Fibroblast of skin of abdomen (primary cell): ENCODE results near the gene TBC1D4.
"Not testable (repeated sequence)": the region's sequence is repeated elsewhere in the genome, so short reads cannot be mapped to it uniquely, and the experiment has no call there.

Experiments used
- DNase-seq: peaks from one replicate; pipeline ENCODE4 v3.0.0-alpha.2; 2013

TBC1D4 gene

DNA sequence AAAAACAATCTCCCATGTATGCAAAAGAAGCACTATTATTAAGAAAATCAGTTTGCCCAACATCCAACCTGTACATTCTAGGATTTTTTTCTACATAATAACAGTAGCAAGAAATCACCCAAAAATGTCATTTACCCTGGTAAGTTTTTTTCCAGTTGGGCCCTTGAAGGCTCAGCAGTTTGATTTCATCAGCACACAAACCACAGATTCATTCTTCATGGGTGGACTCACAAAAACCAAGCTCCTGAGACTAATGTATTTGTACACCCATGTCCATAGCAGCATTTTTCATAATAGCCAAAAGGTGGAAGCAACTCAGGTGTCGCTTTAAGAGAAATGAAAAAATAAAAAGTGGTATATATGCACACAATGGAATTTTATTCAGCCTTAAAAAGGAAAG is 210.1 kb downstream of the TBC1D4 start:
- DNase-seq: peak; percentile 50

GRCh38 chr13:75268481-75268880 is 213.5 kb downstream of the TBC1D4 start:
- DNase-seq: not testable (repeated sequence)

DNA sequence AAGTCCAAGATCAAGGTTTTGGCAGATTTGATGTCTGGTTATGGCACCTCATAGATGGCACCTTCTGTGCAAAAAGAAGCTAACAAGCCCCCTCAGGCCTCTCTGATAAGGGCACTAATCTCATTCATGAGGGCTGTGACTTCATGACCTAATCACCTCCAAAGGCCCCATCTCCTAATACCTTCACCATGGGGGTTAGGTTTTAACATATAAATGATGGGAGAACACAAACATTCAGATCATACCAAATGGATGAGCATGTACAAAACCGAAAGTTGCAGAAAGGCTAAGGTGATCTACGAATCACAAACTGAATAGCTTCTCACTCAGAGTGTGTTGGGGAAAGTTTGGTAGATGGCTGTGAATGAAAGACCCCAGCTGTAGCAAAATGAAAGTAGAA is 217.4 kb downstream of the TBC1D4 start:
- DNase-seq: peak; percentile 17

- DNase-seq: peak; percentile 72
Observed at GRCh38 chr13:75263741-75264407, 218.1 kb downstream of the TBC1D4 start.

- DNase-seq: peak; percentile 52
Observed at GRCh38 chr13:75258159-75258782, 223.7 kb downstream of the TBC1D4 start.

GRCh38 chr13:75256922-75257321 is 225.0 kb downstream of the TBC1D4 start:
- peak; percentile 12 for DNase-seq

- DNase-seq: no peak
Observed at GRCh38 chr13:75255653-75256052, 226.3 kb downstream of the TBC1D4 start.

DNA sequence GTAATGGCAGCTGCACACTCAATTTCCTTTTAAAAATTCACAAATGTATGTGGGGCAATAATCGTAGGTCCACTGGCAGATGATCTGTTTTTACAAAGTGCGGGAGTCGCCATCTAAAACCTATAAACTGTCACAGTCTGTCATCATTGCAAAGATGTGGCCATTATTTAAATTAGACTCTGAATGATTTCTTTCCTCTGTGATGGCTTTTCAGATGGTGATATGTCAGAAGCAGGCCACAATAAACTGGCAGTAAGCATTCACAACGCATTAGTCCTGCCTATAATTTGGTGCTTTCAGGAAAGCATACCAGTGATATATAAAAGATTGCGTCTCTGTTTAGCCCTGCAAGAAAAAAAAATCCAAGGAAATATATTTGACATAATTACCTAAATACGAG is 226.8 kb downstream of the TBC1D4 start:
- DNase-seq: no peak

DNA sequence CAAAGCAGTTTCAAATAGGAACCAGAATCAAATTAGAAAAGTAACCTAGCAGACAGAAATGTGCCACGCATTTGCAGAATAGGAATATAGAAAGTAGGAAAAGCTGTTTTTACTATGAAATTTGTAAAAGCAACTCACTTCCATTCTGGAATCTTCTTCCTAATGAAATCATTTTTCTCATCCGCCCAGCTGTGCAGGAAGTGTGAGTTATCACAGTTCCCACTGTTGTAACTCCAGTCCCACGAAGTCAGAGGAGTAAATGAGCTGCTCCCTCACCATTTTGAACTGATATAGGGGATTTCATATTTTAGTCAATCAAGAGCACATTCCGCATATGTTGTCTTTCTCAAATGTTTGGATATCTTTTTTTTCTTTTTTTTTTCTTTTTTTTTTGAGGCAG is 230.8 kb downstream of the TBC1D4 start:
- no peak for DNase-seq

- DNase-seq: peak; percentile 72
Observed at GRCh38 chr13:75250526-75251178, 231.3 kb downstream of the TBC1D4 start.

DNA sequence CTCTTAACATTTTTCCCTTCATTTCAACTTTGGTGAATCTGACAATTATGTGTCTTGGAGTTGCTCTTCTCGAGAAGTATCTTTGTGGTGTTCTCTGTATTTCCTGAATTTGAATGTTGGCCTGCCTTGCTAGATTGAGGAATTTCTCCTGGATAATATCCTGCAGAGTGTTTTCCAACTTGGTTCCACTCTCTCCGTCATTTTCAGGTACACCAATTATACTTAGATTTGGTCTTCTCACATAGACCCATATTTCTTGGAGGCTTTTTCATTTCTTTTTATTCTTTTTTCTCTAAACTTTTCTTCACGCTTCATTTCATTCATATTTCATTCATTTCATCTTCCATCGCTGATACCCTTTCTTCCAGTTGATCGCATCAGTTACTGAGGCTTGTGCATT is 236.4 kb downstream of the TBC1D4 start:
- not testable (repeated sequence) for DNase-seq

DNA sequence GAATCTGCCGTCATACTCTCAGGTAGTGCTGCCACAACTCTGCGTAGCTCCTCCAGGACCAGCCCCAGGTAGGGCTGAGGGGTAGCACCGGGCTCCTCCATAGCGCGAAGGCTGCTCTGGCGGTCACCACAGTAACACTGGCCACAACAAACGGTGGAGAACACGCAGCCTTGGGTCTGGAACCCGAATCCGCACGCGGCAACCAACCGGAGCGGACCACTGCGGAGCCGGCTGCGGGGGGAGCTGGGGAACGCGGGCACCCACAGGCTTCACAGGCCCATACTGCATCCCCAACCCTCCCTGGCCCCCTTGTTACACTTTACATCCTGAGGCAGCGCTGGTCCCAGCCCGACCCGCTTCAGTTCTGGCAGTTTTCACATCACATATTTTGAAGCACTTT is 241.7 kb downstream of the TBC1D4 start:
- not testable (repeated sequence) for DNase-seq

DNA sequence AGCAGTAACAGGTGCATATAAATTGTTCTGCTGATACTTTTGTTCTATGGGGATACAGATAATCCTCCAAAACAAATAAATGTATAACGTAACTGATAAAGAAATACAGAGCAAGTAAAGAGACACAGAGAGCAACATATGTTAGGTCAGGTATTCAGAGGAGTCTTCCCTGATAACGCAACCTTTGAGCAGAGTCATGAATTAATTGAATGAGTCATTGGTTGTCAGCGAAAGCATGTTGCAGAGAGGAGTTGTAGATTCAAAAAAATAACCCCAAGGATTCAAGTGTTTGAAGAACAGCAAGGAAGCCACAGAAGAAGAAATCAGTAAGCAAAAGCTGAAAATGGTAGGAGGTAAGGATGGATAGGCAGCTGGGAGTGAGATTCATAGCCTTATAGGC is 245.2 kb downstream of the TBC1D4 start:
- peak; percentile 31 for DNase-seq
